Motor neuron (in vitro differentiated cells): Measurements from ENCODE around the gene ZBTB7B. TPM values are rescaled to one million over a fixed set of nuclear protein-coding genes. Genes with fewer than 3 reads are reported as not detected.

Source experiments
- ATAC-seq, 8 experiments: fragments of 200-7000 bp; cut with Tn5 transposase; replicated peaks in 6 of 8; 2 replicates each; pipeline ENCODE4 v1.8.0; 2021; ENCODE audit warnings: mild to moderate bottlenecking in 8 of 8, moderate library complexity in 8 of 8
- H3K27ac ChIP-seq, 2 donors: fragments of 250-450 bp; sonication (Bioruptor Pico); 2 replicates each; pipeline ENCODE4 v1.9.0; 2021; ENCODE audit warnings: antibody characterized with exemption in 2 of 2, mild to moderate bottlenecking in 2 of 2, moderate library complexity in 1 of 2
- H3K4me1 ChIP-seq, 2 donors: fragments of 250-450 bp; sonication (Bioruptor Pico); replicated peaks in 1 of 2; 2 replicates each; pipeline ENCODE4 v1.6.1; 2021; ENCODE audit warnings: antibody characterized with exemption in 2 of 2, mild to moderate bottlenecking in 2 of 2, moderate library complexity in 1 of 2
- H3K4me3 ChIP-seq, 5 donors: fragments of 250-450 bp; sonication (Bioruptor Pico); 2 replicates each; pipeline ENCODE4 v1.9.0; 2021; ENCODE audit warnings: antibody characterized with exemption in 5 of 5, mild to moderate bottlenecking in 5 of 5, moderate library complexity in 4 of 5
- WGBS, 10 experiments: fragments of 450-650 bp; shearing (Covaris generic); methylation state at CpG; one replicate each; pipeline ENCODE4 v1.0.0; 2022; 5-methylcytosine and 5-hydroxymethylcytosine counted together
- in situ Hi-C, 9 experiments: fragments of 400-800 bp; cut with MboI; loops; one replicate each; pipeline ENCODE4 v1.15.0; 2021; ENCODE audit warnings: low sequenced_read_pairs in 9 of 9, low pct_unique_long_range_greater_than_20kb in 2 of 9; ENCODE audit not compliant: unreplicated experiment in 9 of 9
- total RNA-seq, 8 experiments: library from RNA; unstranded; fragments of 300-600 nt; gene quantifications; 2 replicates each; pipeline versions ENCODE4 v1.2.3 to v1.2.4, GENCODE V29; 2022

The ZBTB7B gene
- total RNA-seq, 8 experiments from 2014 or later, result 3.1 to 26.9 (median 8.6) TPM

DNA sequence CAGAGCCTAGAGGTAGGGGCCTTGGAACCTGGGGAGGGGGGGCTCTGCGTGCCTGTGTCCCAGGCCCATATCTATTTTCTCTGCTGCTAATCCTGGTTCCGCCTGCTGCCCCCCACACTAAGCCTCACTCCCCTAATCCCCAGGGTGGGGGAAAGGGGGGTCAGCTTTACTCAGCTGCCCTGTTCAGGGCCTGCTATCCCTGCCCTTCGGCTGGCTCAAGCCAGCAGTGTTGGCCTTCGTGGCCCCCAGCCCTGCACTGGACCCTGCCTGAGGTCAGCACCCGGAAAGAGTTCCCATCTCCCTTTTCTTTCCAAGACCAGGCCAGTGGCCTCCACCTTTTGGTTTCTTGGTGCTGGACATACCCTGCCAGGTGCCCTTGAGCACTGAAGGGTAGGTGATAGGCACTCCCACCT, 8.4 kb downstream of the ZBTB7B start:
- peaks cover 26 to 27% of the 10 kb centered on the region in 2 donors for H3K4me1 ChIP-seq
- peak overlapping the region in 1 of 2 donors; percentile 68 for H3K27ac ChIP-seq
- no peak overlapping the region for H3K4me3 ChIP-seq
- 60 to 100% (median 93%) methylated on average over 1 to 3 of the region's 5 CpGs; no CpG with 5 or more reads in 6 of the 10 experiments for WGBS, 10 experiments
- ATAC-seq, result no peak
- in situ Hi-C loops, result no loop called here

- no peak for ATAC-seq
- Histone ChIP-seq H3K27ac (peak overlapping the region; percentile 48 to 68), H3K4me1 (peaks cover 26 to 27% of the 10 kb centered on the region in 2 donors), H3K4me3 (no peak overlapping the region)
- no CpG with 5 or more reads among the region's 6 CpGs for WGBS, 10 experiments
- in situ Hi-C loops, result no loop called here
These were observed 8.9 kb downstream of the ZBTB7B start for GRCh38 chr1:155011437-155012025.

GRCh38 chr1:155012026-155012546, 9.5 kb downstream of the ZBTB7B start:
- ATAC-seq, result peak; percentile 76 to 94 (median 87)
- Histone ChIP-seq H3K4me1 (peaks cover 30 to 32% of the 10 kb centered on the region in 2 donors), H3K4me3 (no peak overlapping the region), H3K27ac (peak overlapping the region; percentile 48 to 68)
- in situ Hi-C loops, result no loop called here
- WGBS, 10 experiments, result 0% methylated on average over 2 of the region's 9 CpGs; no CpG with 5 or more reads in 9 of the 10 experiments

DNA sequence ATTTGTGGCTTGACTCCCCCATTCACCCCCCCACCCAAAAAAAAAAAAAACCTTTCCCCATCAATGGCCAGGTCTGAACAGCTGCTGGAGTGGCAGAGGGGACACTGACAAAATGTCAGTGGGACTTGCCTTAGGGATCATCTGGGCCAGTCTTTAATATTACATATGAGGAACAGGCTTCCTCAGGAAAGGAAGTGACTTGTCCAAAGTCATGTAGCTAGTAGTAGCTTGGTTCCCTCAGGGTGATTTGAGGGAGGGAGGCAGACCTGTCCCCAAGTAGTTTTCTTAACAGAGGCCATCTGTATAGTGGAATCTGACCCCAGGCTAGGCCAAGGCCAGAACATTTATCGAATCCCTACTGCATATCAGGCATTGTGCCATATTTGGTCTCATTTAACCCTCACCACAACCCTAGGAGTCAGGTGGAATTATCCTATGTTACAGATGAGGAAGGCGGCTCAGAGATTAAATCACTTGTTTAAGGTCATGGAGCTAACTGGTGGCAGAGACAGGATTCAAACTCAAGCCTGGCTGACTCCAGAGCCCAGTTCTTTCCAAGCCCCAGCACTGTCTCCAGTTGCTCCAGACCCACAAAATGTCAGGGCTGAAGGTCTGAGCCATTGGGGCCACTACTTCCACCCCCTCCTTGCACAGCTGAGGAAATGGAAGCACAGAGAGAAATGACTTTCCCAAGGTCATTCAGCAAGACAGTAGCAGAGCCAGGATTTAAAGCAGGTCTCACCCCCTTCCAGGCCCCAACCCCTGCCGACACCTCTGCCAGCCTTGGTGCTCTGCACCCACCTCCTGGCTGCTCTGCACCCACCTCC, 10.4 kb downstream of the ZBTB7B start:
- ATAC-seq, result no peak
- peak overlapping the region in 1 of 2 donors; percentile 51 for H3K27ac ChIP-seq
- H3K4me3 ChIP-seq, result no peak overlapping the region
- peaks cover 37 to 38% of the 10 kb centered on the region in 2 donors for H3K4me1 ChIP-seq
- WGBS, 10 experiments, result 0 to 100% (median 87%) methylated on average over 1 to 3 of the region's 3 CpGs; no CpG with 5 or more reads in 2 of the 10 experiments
- in situ Hi-C loops, result no loop called here

DNA sequence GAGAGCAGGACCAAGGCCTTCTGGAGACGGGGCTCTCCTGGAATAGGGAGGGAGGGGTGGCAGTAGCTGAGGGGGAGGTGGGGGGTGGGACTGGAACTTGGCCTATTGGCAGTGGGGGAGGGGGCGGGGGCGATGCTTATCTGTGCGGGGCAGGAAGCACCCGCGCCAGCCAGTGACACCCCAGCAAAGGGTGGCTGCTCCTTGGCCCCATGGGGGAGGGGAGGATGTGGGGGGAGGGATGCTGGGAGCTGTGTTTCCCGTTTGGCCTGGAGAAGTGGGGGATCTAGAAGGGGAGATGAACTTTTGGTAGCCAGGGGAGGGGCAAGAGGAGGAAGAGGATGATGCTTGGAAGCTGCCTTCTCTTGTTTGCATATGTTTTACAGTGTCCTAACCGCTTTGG, 11.0 kb downstream of the ZBTB7B start:
- in situ Hi-C loops, result no loop called here
- Histone ChIP-seq H3K27ac (no peak overlapping the region), H3K4me1 (peaks cover 32 to 35% of the 10 kb centered on the region in 2 donors), H3K4me3 (no peak overlapping the region)
- WGBS, 10 experiments, result 100% methylated on average over 1 of the region's 8 CpGs; no CpG with 5 or more reads in 8 of the 10 experiments
- ATAC-seq, result no peak

DNA sequence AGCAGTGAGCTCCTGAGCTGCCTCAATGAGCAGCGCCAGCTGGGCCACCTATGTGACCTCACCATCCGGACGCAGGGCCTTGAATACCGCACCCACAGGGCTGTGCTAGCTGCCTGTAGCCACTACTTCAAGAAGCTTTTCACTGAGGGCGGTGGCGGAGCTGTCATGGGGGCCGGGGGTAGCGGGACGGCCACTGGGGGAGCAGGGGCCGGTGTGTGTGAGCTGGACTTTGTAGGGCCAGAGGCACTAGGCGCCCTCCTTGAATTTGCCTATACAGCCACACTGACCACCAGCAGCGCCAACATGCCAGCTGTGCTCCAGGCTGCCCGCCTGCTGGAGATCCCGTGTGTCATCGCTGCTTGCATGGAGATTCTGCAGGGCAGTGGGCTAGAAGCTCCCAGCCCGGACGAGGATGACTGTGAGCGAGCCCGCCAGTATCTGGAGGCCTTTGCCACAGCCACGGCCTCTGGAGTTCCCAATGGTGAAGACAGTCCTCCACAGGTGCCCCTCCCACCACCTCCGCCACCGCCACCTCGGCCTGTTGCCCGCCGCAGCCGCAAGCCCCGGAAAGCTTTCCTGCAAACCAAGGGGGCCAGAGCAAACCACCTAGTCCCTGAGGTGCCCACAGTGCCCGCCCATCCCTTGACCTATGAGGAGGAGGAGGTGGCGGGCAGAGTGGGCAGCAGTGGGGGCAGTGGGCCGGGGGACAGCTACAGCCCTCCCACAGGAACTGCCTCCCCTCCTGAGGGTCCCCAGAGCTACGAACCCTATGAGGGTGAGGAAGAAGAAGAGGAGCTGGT, 12.3 kb downstream of the ZBTB7B start:
- 60 to 100% (median 90%) methylated on average over 1 to 6 of the region's 31 CpGs; no CpG with 5 or more reads in 6 of the 10 experiments for WGBS, 10 experiments
- in situ Hi-C loops, result no loop called here
- H3K4me3 ChIP-seq, result no peak overlapping the region
- no peak for ATAC-seq
- H3K27ac ChIP-seq, result no peak overlapping the region
- H3K4me1 ChIP-seq, result peaks cover 32 to 33% of the 10 kb centered on the region in 2 donors

- in situ Hi-C loops, result no loop called here
- H3K4me1 ChIP-seq, result peaks cover 31 to 33% of the 10 kb centered on the region in 2 donors
- 95 to 100% (median 100%) methylated on average over 1 to 7 of the region's 16 CpGs; no CpG with 5 or more reads in 6 of the 10 experiments for WGBS, 10 experiments
- H3K4me3 ChIP-seq, result no peak overlapping the region
- no peak for ATAC-seq
- no peak overlapping the region for H3K27ac ChIP-seq
These were observed 13.1 kb downstream of the ZBTB7B start for GRCh38 chr1:155015527-155016230.

GRCh38 chr1:155016231-155016831, 13.7 kb downstream of the ZBTB7B start:
- in situ Hi-C loops, result no loop called here
- Histone ChIP-seq H3K27ac (peak overlapping the region in 1 of 2 donors; percentile 87), H3K4me1 (peaks cover 25 to 27% of the 10 kb centered on the region in 2 donors), H3K4me3 (no peak overlapping the region)
- WGBS, 10 experiments, result 80 to 100% (median 95%) methylated on average over 2 to 14 of the region's 26 CpGs; no CpG with 5 or more reads in 6 of the 10 experiments
- no peak for ATAC-seq

DNA sequence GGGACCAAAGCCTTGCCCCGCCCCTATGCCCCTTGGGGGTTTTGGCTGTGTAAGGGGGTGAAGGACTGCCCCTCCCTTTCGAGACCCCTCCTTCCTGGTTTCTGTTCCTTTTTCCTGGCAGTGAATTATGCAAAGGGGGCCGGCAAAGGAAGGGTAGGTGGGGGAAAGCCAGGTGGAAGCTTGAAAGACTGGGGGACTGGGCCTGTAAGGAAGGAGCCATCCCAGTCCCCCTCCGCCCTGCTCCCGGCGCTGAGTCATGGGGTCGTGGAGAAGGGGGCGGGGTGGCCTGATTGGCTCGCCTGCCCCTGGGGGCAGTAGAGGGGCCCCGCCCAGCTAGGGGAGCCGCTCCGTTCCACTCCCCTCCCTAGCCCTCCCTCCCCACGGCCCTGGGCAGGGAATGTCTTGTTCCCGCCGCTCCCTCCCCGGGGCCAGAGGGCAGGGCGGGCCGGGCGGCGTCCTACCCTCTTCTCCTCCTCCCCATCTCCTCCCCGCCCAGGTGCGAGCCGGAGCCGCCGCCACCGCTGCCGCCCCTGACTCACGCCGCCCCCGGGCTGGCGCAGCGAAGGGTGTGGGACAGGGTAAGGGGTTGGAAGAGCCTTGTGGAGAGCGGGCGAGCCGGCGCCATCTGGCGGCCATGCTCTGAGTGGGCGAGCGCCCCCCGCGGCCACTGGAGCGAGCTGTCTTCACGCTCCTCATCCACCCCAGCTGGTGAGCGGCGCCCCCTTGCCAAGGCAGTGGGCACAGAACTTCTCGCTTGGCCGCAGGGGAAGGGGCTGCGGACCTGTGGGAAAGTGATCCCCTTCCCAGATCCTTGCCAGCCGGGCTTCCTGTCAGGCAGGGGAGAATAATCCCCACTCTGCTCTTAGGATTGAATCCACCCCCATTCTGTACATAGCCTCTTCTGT, 14.7 kb downstream of the ZBTB7B start:
- WGBS, 10 experiments, result 0 to 100% (median 42%) methylated on average over 1 to 8 of the region's 49 CpGs; no CpG with 5 or more reads in 4 of the 10 experiments
- H3K4me1 ChIP-seq, result peaks cover 16 to 20% of the 10 kb centered on the region in 2 donors
- peak overlapping the region; percentile 5 to 14 (median 14) for H3K4me3 ChIP-seq
- ATAC-seq, result peak; percentile 85 to 94 (median 92)
- H3K27ac ChIP-seq, result peak overlapping the region; percentile 3 to 87
- in situ Hi-C loops, result no loop called here

DNA sequence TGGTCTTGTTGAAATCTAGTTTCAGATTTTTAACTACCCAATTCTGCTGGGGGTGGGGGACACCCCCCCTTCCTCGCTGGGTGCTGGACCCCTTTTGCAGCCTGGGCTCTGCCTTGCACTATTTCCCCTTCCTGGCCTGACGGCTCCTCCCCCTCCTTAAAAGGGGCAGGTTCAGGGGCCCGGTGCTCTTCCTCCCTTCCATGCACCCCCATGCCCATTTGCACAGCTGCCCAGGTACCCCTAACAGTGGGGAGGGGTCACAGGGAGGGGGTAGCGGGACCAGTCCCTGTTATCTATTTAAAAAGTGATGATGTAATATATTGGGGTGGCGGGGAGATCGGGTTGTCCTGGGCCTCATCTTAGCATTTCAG, 15.3 kb downstream of the ZBTB7B start:
- Histone ChIP-seq H3K27ac (peak overlapping the region in 1 of 2 donors; percentile 87), H3K4me1 (peaks cover 13 to 15% of the 10 kb centered on the region in 2 donors), H3K4me3 (peak overlapping the region in 2 of 5 donors; percentile 5 to 12)
- 46 to 84% (median 68%) methylated on average over 1 to 3 of the region's 6 CpGs; no CpG with 5 or more reads in 6 of the 10 experiments for WGBS, 10 experiments
- no peak for ATAC-seq
- in situ Hi-C loops, result no loop called here

- in situ Hi-C loops, result no loop called here
- H3K27ac ChIP-seq, result no peak overlapping the region
- 71 to 92% (median 82%) methylated on average over 1 to 5 of the region's 8 CpGs; no CpG with 5 or more reads in 4 of the 10 experiments for WGBS, 10 experiments
These were observed 16.2 kb downstream of the ZBTB7B start for GRCh38 chr1:155018617-155019348.

More at GRCh38 chr1:155018617-155019348, 16.2 kb downstream of the ZBTB7B start:
- Histone ChIP-seq H3K4me3 (no peak overlapping the region), H3K4me1 (peaks cover 13 to 15% of the 10 kb centered on the region in 2 donors)
- no peak for ATAC-seq
